Endothelial cell (in vitro differentiated cells): ENCODE results near the gene DAPK3. TPM values are rescaled to one million over a fixed set of nuclear protein-coding genes. Genes with fewer than 3 reads are reported as not detected.
"Not testable (repeated sequence)": the region's sequence is repeated elsewhere in the genome, so short reads cannot be mapped to it uniquely, and the experiment has no call there.

Source experiments
- DNase-seq: peaks from one replicate; pipeline ENCODE4 v3.0.0; 2021; ENCODE audit warnings: low spot score
- H3K27ac Mint-ChIP-seq: one replicate; pipeline ENCODE4 v1.8.0; 2021; ENCODE audit warnings: mixed read lengths, inconsistent platforms; ENCODE audit not compliant: unreplicated experiment
- H3K27me3 Mint-ChIP-seq: one replicate; pipeline ENCODE4 v1.8.0; 2021; ENCODE audit warnings: mild to moderate bottlenecking, moderate library complexity, mixed read lengths, inconsistent platforms; ENCODE audit not compliant: unreplicated experiment
- H3K36me3 Mint-ChIP-seq: one replicate; pipeline ENCODE4 v1.8.0; 2021; ENCODE audit warnings: mild to moderate bottlenecking, low read depth, mixed read lengths, inconsistent platforms; ENCODE audit not compliant: unreplicated experiment
- H3K4me1 Mint-ChIP-seq: one replicate; pipeline ENCODE4 v1.8.0; 2021; ENCODE audit warnings: mild to moderate bottlenecking, mixed read lengths, inconsistent platforms; ENCODE audit not compliant: unreplicated experiment
- H3K4me3 Mint-ChIP-seq: one replicate; pipeline ENCODE4 v1.8.0; 2021; ENCODE audit warnings: mild to moderate bottlenecking, mixed read lengths, inconsistent platforms; ENCODE audit not compliant: unreplicated experiment
- H3K9me3 Mint-ChIP-seq: one replicate; pipeline ENCODE4 v1.8.0; 2021; ENCODE audit warnings: mixed read lengths, inconsistent platforms; ENCODE audit not compliant: unreplicated experiment
- CTCF ChIP-seq: fragments of 200-600 bp; sonication (generic); IDR thresholded peaks from one replicate; pipeline ENCODE4 v1.5.0; 2021; ENCODE audit warnings: antibody characterized with exemption; ENCODE audit not compliant: unreplicated experiment
- total RNA-seq: library from RNA; stranded (reverse); fragmentation: NEBNext Ultra II Directional; extraction: Animal tissue kit (Norgen Biotek cat#: 25700); gene quantifications from one replicate; pipeline ENCODE4 v1.2.1, GENCODE V29; 2021; ENCODE audit not compliant: unreplicated experiment

Gene DAPK3
- total RNA-seq, 1 donor from 2014 or later: 316 TPM

DNA sequence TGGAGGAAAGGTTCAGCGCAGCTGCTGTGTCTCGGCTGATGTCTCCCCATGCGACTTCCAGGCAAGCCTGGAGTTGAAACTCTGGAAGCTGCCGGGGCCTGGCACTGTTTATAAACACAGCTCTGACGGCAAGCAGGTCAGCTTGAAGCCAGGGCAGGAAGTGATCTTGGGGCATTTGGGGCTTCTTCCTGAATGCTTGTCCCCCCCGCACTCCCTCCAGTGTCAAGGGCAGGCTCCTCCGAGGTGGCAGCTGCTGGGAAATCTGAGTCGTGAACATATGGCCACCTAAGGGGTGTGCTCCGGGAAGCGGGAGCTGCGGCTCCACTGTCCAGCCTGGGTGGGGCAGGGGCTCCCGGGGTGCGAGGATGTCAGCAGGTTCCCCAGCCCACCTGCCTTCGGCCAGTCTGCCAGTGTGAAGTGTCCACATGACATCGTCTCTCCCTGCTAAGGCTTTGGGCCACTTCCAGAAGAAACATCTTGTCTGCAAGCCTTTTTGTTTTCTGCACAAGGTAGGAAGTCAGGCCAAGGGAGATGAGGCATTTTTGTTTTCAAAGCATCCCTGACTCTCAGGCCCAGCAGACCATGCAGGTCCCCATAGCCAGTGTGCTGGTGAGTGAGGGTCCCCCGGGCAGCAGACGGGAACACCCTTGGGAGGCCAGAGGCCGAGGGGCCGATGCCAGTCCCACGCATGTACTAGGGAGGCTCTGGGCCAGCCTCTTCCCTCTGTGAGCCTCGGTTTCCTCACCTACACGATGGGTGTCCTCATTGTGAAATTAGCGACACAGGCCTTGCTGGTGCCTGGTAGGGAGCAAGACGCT is 39.3 kb upstream of the DAPK3 start:
- TF ChIP-seq CTCF: no peak
- Mint-ChIP-seq H3K4me3 (no peak overlapping the region), H3K27ac (no peak overlapping the region), H3K36me3 (peaks cover 4% of the 10 kb centered on the region), H3K9me3 (no peaks in the 10 kb centered on the region), H3K27me3 (peaks cover 6% of the 10 kb centered on the region), H3K4me1 (peaks cover 23% of the 10 kb centered on the region)
- no peak for DNase-seq

- DNase-seq: no peak
- Mint-ChIP-seq H3K4me3 (peak overlapping the region; percentile 96), H3K27me3 (peaks cover 8% of the 10 kb centered on the region), H3K27ac (no peak overlapping the region), H3K36me3 (peaks cover 4% of the 10 kb centered on the region), H3K9me3 (no peaks in the 10 kb centered on the region), H3K4me1 (peaks cover 23% of the 10 kb centered on the region)
- TF ChIP-seq CTCF: no peak
Observed at GRCh38 chr19:4007836-4008539, 37.1 kb upstream of the DAPK3 start.

- H3K4me3 Mint-ChIP-seq: peak within 1 kb of the TSS; percentile 96
- H3K27me3 Mint-ChIP-seq: peaks cover 5% of the 10 kb centered on the region
- peaks cover 20% of the 10 kb centered on the region for H3K4me1 Mint-ChIP-seq
- peak; percentile 96 for DNase-seq
- peaks cover 4% of the 10 kb centered on the region for H3K36me3 Mint-ChIP-seq
- H3K9me3 Mint-ChIP-seq: no peaks in the 10 kb centered on the region
- TF ChIP-seq CTCF: no peak
- peak within 1 kb of the TSS; percentile 30 for H3K27ac Mint-ChIP-seq
Observed at GRCh38 chr19:4007021-4007835, 36.3 kb upstream of the DAPK3 start, which contains the start of gene PIAS4. TSS of gene PIAS4 (plus strand) at chr19:4007736. CDS start at chr19:4007761, 25 bp downstream.

GRCh38 chr19:4005436-4005835 is 34.5 kb upstream of the DAPK3 start:
- not testable (repeated sequence) for H3K9me3 Mint-ChIP-seq, H3K27ac Mint-ChIP-seq, H3K4me3 Mint-ChIP-seq, H3K36me3 Mint-ChIP-seq, H3K27me3 Mint-ChIP-seq, DNase-seq
- peaks cover 17% of the 10 kb centered on the region for H3K4me1 Mint-ChIP-seq

GRCh38 chr19:4000798-4001197 is 29.9 kb upstream of the DAPK3 start:
- H3K4me3 Mint-ChIP-seq, H3K9me3 Mint-ChIP-seq, H3K27ac Mint-ChIP-seq: not testable (repeated sequence)

GRCh38 chr19:3998667-3999412 is 27.9 kb upstream of the DAPK3 start:
- not testable (repeated sequence) for H3K27ac Mint-ChIP-seq, H3K4me1 Mint-ChIP-seq, DNase-seq, H3K9me3 Mint-ChIP-seq, H3K27me3 Mint-ChIP-seq, H3K4me3 Mint-ChIP-seq, H3K36me3 Mint-ChIP-seq

More at GRCh38 chr19:4000798-4001197, 29.9 kb upstream of the DAPK3 start:
- H3K4me1 Mint-ChIP-seq, DNase-seq, H3K36me3 Mint-ChIP-seq, H3K27me3 Mint-ChIP-seq: not testable (repeated sequence)
